Activated CD8-positive, alpha-beta T cell treated with anti-CD3 and anti-CD28 coated beads for 36 hours (primary cell): ENCODE measurements around the gene TPP1. TPM values are rescaled to one million over a fixed set of nuclear protein-coding genes. Genes with fewer than 3 reads are reported as not detected.

Experiments used
- ATAC-seq: fragments of 200-7000 bp; cut with Tn5 transposase; one replicate; pipeline ENCODE4 v1.10.0; 2021; ENCODE audit warnings: mild to moderate bottlenecking, moderate library complexity
- CTCF ChIA-PET: fragments of 350-600 bp; sonication (Branson Sonifier 250); formaldehyde crosslinking; loops from one replicate; lab custom pipeline; 2021; ENCODE audit warnings: antibody characterized with exemption; lab: Charles Lee
- POLR2A ChIA-PET: fragments of 350-600 bp; sonication (Branson Sonifier 250); formaldehyde crosslinking; loops from one replicate; lab custom pipeline; 2021; ENCODE audit warnings: antibody characterized with exemption; lab: Charles Lee
- DNase-seq: peaks from one replicate; pipeline ENCODE4 v3.0.0-alpha.2; 2020
- H3K27ac Mint-ChIP-seq: one replicate; pipeline ENCODE4 v1.8.0; 2021; ENCODE audit warnings: mild to moderate bottlenecking, mixed read lengths
- H3K27me3 Mint-ChIP-seq: one replicate; pipeline ENCODE4 v1.8.0; 2021; ENCODE audit warnings: mixed read lengths
- H3K36me3 Mint-ChIP-seq: one replicate; pipeline ENCODE4 v1.8.0; 2021; ENCODE audit warnings: low read depth, mixed read lengths
- H3K4me1 Mint-ChIP-seq: one replicate; pipeline ENCODE4 v1.8.0; 2021; ENCODE audit warnings: low read depth, mixed read lengths
- H3K4me3 Mint-ChIP-seq: one replicate; pipeline ENCODE4 v1.8.0; 2021; ENCODE audit warnings: mild to moderate bottlenecking, moderate library complexity, mixed read lengths
- H3K9me3 Mint-ChIP-seq: one replicate; pipeline ENCODE4 v1.8.0; 2021; ENCODE audit warnings: mixed read lengths
- CTCF ChIP-seq: fragments of 200-600 bp; IDR thresholded peaks from one replicate; pipeline ENCODE4 v1.8.0; 2022; ENCODE audit warnings: antibody characterized with exemption, mild to moderate bottlenecking
- intact Hi-C: fragments of 100-400 bp; cut with micrococcal nuclease; formaldehyde crosslinking; loops from one replicate; pipeline ENCODE4 v1.10.0; 2022
- total RNA-seq, 2 experiments: library from RNA; stranded (reverse); gene quantifications; one replicate each; pipeline ENCODE4 v1.2.3, GENCODE V29; 2021

TPP1 gene
- total RNA-seq, 2 experiments from 2014 or later, result 28.1 to 31.4 TPM

GRCh38 chr11:6615882-6616585, 3.2 kb downstream of the TPP1 start:
- CTCF ChIA-PET, result no interaction called here
- no peaks in the 10 kb centered on the region for H3K9me3 Mint-ChIP-seq
- H3K27me3 Mint-ChIP-seq, result no peaks in the 10 kb centered on the region
- peaks cover 7% of the 10 kb centered on the region for H3K4me1 Mint-ChIP-seq
- H3K36me3 Mint-ChIP-seq, result peaks cover 10% of the 10 kb centered on the region
- DNase-seq (no peak), ATAC-seq (no peak)
- POLR2A ChIA-PET, result no interaction called here
- H3K4me3 Mint-ChIP-seq, result no peak overlapping the region
- no peak for TF ChIP-seq CTCF
- intact Hi-C loops, result loop anchor here (10.0 kb wide), 1 partner anchor 129 kb away; no protein-coding TSS in a partner anchor
- H3K27ac Mint-ChIP-seq, result no peak overlapping the region

GRCh38 chr11:6615046-6615445, 4.2 kb downstream of the TPP1 start:
- no peaks in the 10 kb centered on the region for H3K27me3 Mint-ChIP-seq
- H3K4me3 Mint-ChIP-seq, result no peak overlapping the region

GRCh38 chr11:6614446-6614845, 4.8 kb downstream of the TPP1 start:
- Mint-ChIP-seq H3K4me1 (peaks cover 22% of the 10 kb centered on the region), H3K4me3 (no peak overlapping the region), H3K9me3 (no peaks in the 10 kb centered on the region), H3K27me3 (no peaks in the 10 kb centered on the region), H3K36me3 (peaks cover 26% of the 10 kb centered on the region), H3K27ac (no peak overlapping the region)
- ChIA-PET POLR2A (interaction anchor here (1.5 kb wide), 1 partner anchor 68 kb away, joined by 5 read pairs; no protein-coding TSS in a partner anchor), CTCF (interaction anchor here (2.4 kb wide), 1 partner anchor 10 kb away, joined by 10 read pairs; no protein-coding TSS in a partner anchor)
- ATAC-seq, result no peak
- no peak for DNase-seq
- intact Hi-C loops, result loop anchor here (10.0 kb wide), 1 partner anchor 130 kb away; no protein-coding TSS in a partner anchor
- TF ChIP-seq CTCF, result no peak

More at GRCh38 chr11:6615046-6615445, 4.2 kb downstream of the TPP1 start:
- ChIA-PET CTCF (no interaction called here), POLR2A (interaction anchor here (1.5 kb wide), 1 partner anchor 67 kb away, joined by 5 read pairs; no protein-coding TSS in a partner anchor)
- Mint-ChIP-seq H3K27ac (no peak overlapping the region), H3K4me1 (peaks cover 16% of the 10 kb centered on the region), H3K36me3 (peaks cover 20% of the 10 kb centered on the region), H3K9me3 (no peaks in the 10 kb centered on the region)
- TF ChIP-seq CTCF, result no peak
- DNase-seq (no peak), ATAC-seq (no peak)
- intact Hi-C loops, result loop anchor here (10.0 kb wide), 1 partner anchor 130 kb away; no protein-coding TSS in a partner anchor

GRCh38 chr11:6613496-6613895, 5.7 kb downstream of the TPP1 start:
- Mint-ChIP-seq H3K27ac (no peak overlapping the region), H3K4me3 (no peak overlapping the region), H3K27me3 (no peaks in the 10 kb centered on the region), H3K36me3 (peaks cover 36% of the 10 kb centered on the region), H3K4me1 (peaks cover 28% of the 10 kb centered on the region), H3K9me3 (no peaks in the 10 kb centered on the region)
- TF ChIP-seq CTCF, result no peak
- no peak for DNase-seq
- ATAC-seq, result no peak
- intact Hi-C loops, result loop anchor here (10.0 kb wide), 1 partner anchor 131 kb away; no protein-coding TSS in a partner anchor
- ChIA-PET CTCF (interaction anchor here (0.7 to 3.0 kb wide), 16 partner anchors 8 to 132 kb away, joined by 3 to 32 read pairs (median 4); partner anchors contain the start of gene MRPL17), POLR2A (interaction anchor here (0.9 to 3.8 kb wide), 5 partner anchors 7 to 70 kb away, joined by 3 to 13 read pairs (median 4); partner anchors contain the start of gene MRPL17)
